K562 (cell line): ENCODE data around the gene P2RY14. TPM values are rescaled to one million over a fixed set of nuclear protein-coding genes. Genes with fewer than 3 reads are reported as not detected.

Source experiments
- ATAC-seq: fragments of 200-7000 bp; cut with Tn5 transposase; 3 replicates; pipeline ENCODE4 v1.9.1; 2020; ENCODE audit warnings: moderate library complexity
- BruUV-seq: library from RNA; stranded (reverse); fragments of 400-500 nt; replicated peaks from 2 replicates; lab custom pipeline; 2021; lab: Mats Ljungman, UMichigan
- CTCF ChIA-PET: fragments of 300-600 bp; formaldehyde crosslinking; extraction: SDS; loops from one replicate; lab custom pipeline; 2021; ENCODE audit warnings: low intra/inter-chr PET ratio; lab: Yijun Ruan, JAX
- POLR2A ChIA-PET: fragments of 300-600, 350-650 bp; sonication (Branson Sonifier 250); formaldehyde crosslinking; extraction: SDS; loops from one replicate; lab custom pipeline; 2021; ENCODE audit warnings: antibody characterized with exemption, inconsistent platforms; lab: Yijun Ruan, JAX
- DNase-seq, 4 experiments: peaks; one replicate each; pipeline versions ENCODE4 v3.0.0 to v3.0.0-alpha.2; 2011 to 2018; ENCODE audit warnings: low spot score in 3 of 4, mixed read lengths in 3 of 4; ENCODE audit errors: extremely low read depth in 1 of 4
- FAIRE-seq: peaks from 2 replicates; lab custom pipeline; 2011; peaks lifted over from hg19 to GRCh38; lab: Jason Lieb, UNC
- H2AFZ ChIP-seq: 2 replicates; pipeline ENCODE4 v1.6.0; 2011; ENCODE audit warnings: low read depth, low read length, control low read depth, inconsistent platforms
- H3K27ac ChIP-seq: fragments of 200-600 bp; 3 replicates; pipeline ENCODE4 v1.8.0; 2011; ENCODE audit warnings: low read depth, mild to moderate bottlenecking, control low read depth, inconsistent platforms, low read length, moderate library complexity, mixed read lengths; ENCODE audit errors: extremely low read depth
- H3K27me3 ChIP-seq, 2 experiments: fragments of 300-600 bp in 1 of 2; 2 replicates in 1 of 2; 3 replicates in 1 of 2; pipeline versions ENCODE4 v1.6.0 to v1.8.0; 2011; ENCODE audit warnings: inconsistent platforms in 2 of 2, low read length in 2 of 2, mild to moderate bottlenecking in 1 of 2, mixed read lengths in 1 of 2, moderate library complexity in 1 of 2; ENCODE audit not compliant: control insufficient read depth in 2 of 2, insufficient read depth in 2 of 2
- H3K36me3 ChIP-seq: fragments of 300-600 bp; 3 replicates; pipeline ENCODE4 v1.8.0; 2011; ENCODE audit warnings: mild to moderate bottlenecking, low read length, inconsistent platforms; ENCODE audit not compliant: control insufficient read depth, insufficient read depth
- H3K4me1 ChIP-seq, 2 experiments: fragments of 200-600 bp in 1 of 2; replicated peaks in 1 of 2; 2 replicates in 1 of 2; 3 replicates in 1 of 2; pipeline versions ENCODE4 v1.5.1 to v1.8.0; 2011; ENCODE audit warnings: inconsistent platforms in 2 of 2, low read length in 2 of 2, mild to moderate bottlenecking in 1 of 2, mixed read lengths in 1 of 2, moderate library complexity in 1 of 2; ENCODE audit not compliant: control insufficient read depth in 2 of 2, insufficient read depth in 2 of 2
- H3K4me2 ChIP-seq: 2 replicates; pipeline ENCODE4 v1.6.1; 2011; ENCODE audit warnings: low read length, control low read depth, inconsistent platforms, mixed read lengths; ENCODE audit not compliant: insufficient read depth
- H3K4me3 ChIP-seq: fragments of 200-600 bp; sonication (generic), shearing (Covaris generic); 2 replicates; pipeline ENCODE4 v1.5.1; 2016; ENCODE audit warnings: control low read depth, inconsistent platforms
- H3K79me2 ChIP-seq: fragments of 200-600 bp; 3 replicates; pipeline ENCODE4 v1.8.0; 2011; ENCODE audit warnings: low read length, inconsistent platforms; ENCODE audit not compliant: control insufficient read depth, insufficient read depth
- H3K9ac ChIP-seq, 2 experiments: 2 replicates each; pipeline versions ENCODE4 v1.6.0 to v1.6.1; 2011; ENCODE audit warnings: low read depth in 2 of 2, low read length in 2 of 2, control low read depth in 1 of 2, inconsistent platforms in 1 of 2, mild to moderate bottlenecking in 1 of 2, mixed read lengths in 1 of 2; ENCODE audit not compliant: insufficient read depth in 1 of 2
- H3K9me1 ChIP-seq: one replicate; pipeline ENCODE4 v1.6.0; 2011; ENCODE audit warnings: inconsistent platforms, mild to moderate bottlenecking, low read length, moderate library complexity; ENCODE audit not compliant: control insufficient read depth, insufficient read depth
- H3K9me3 ChIP-seq: replicated peaks from 2 replicates; pipeline ENCODE4 v1.5.1; 2011; ENCODE audit warnings: low read depth, low read length, inconsistent platforms; ENCODE audit not compliant: control insufficient read depth, insufficient read depth
- H4K20me1 ChIP-seq: replicated peaks from 2 replicates; pipeline ENCODE4 v1.6.1; 2011; ENCODE audit warnings: low read length, inconsistent platforms, mixed read lengths; ENCODE audit not compliant: control insufficient read depth, insufficient read depth
- CREB3L1 ChIP-seq: fragments of 450-650 bp; IDR thresholded peaks from 2 replicates; pipeline ENCODE4 v1.6.1; 2014; ENCODE audit warnings: low read depth, mild to moderate bottlenecking, moderate library complexity, borderline replicate concordance
- ETV6 ChIP-seq, 3 experiments: fragments of 150-350 bp in 1 of 3; sonication (generic) in 1 of 3; formaldehyde crosslinking in 1 of 3; IDR thresholded peaks; 2 replicates each; pipeline versions ENCODE4 v1.6.1 to v1.8.0; 2014 to 2022; ENCODE audit warnings: borderline replicate concordance in 2 of 3, low read depth in 2 of 3, antibody characterized with exemption in 1 of 3, low read length in 1 of 3, mild to moderate bottlenecking in 1 of 3, missing genetic modification reagents in 1 of 3
- GABPA ChIP-seq: fragments of 200-800 bp; sonication (Bioruptor generic); conservative IDR thresholded peaks from 2 replicates; pipeline ENCODE4 v1.6.1; 2016; ENCODE audit warnings: low read depth, missing genetic modification characterization, missing compliant biosample characterization
- MED1 ChIP-seq: sonication (generic); formaldehyde crosslinking; IDR thresholded peaks from 2 replicates; pipeline ENCODE4 v1.8.1; 2023; ENCODE audit warnings: missing genetic modification reagents, borderline replicate concordance
- MLLT1 ChIP-seq, 2 experiments: fragments of 450-650 bp; IDR thresholded peaks; 2 replicates each; pipeline ENCODE4 v1.6.1; 2016
- MTA1 ChIP-seq: fragments of 450-650 bp; IDR thresholded peaks from 2 replicates; pipeline ENCODE4 v1.6.1; 2017; ENCODE audit warnings: borderline replicate concordance
- RBM22 ChIP-seq: fragments of 200-400 bp; formaldehyde crosslinking; IDR thresholded peaks from 2 replicates; pipeline ENCODE4 v1.6.1; 2018; ENCODE audit warnings: low read length, low read depth; ENCODE audit not compliant: poor library complexity, severe bottlenecking
- RNF219 ChIP-seq: fragments of 250-450 bp; sonication (Bioruptor Pico); IDR thresholded peaks from 2 replicates; pipeline ENCODE4 v1.5.0; 2022; ENCODE audit warnings: mild to moderate bottlenecking
- THRB ChIP-seq: fragments of 450-650 bp; formaldehyde crosslinking; conservative IDR thresholded peaks from 2 replicates; pipeline ENCODE4 v1.4.0; 2022; ENCODE audit warnings: mild to moderate bottlenecking, missing genetic modification characterization
- U2AF1 ChIP-seq: fragments of 200-400 bp; formaldehyde crosslinking; optimal IDR thresholded peaks from 2 replicates; pipeline ENCODE3; 2017; ENCODE audit warnings: mild to moderate bottlenecking, low read depth, low read length, moderate library complexity
- ZNF134 ChIP-seq: fragments of 250-450 bp; sonication (Bioruptor Pico); conservative IDR thresholded peaks from 2 replicates; pipeline ENCODE4 v1.4.0; 2020
- ZNF780A ChIP-seq: fragments of 250-450 bp; sonication (Bioruptor Pico); IDR thresholded peaks from 2 replicates; pipeline ENCODE4 v1.5.0; 2021; ENCODE audit warnings: mild to moderate bottlenecking
- WGBS: fragments of 100-300 bp; shearing (Covaris generic); methylation state at CpG from one replicate; pipeline ENCODE4 v1.1.6; 2016; ENCODE audit warnings: low coverage, mixed read lengths; ENCODE audit not compliant: insufficient coverage; ENCODE audit errors: missing lambda C conversion rate; 5-methylcytosine and 5-hydroxymethylcytosine counted together
- in situ Hi-C: fragments of 300-500 bp; cut with MboI; formaldehyde crosslinking; loops from 4 replicates; pipeline ENCODE4 v1.15.0; 2018; ENCODE audit warnings: inconsistent platforms, mixed read lengths
- intact Hi-C: fragments of 100-400 bp; cut with micrococcal nuclease; formaldehyde crosslinking; loops from 2 replicates; pipeline ENCODE4 v1.14.2; 2022
- polyA plus RNA-seq, 8 experiments: library from polyadenylated mRNA; depleted of rRNA in 4 of 8; stranded (reverse) in 5 of 8; unstranded in 3 of 8; fragments of >200 nt; fragmentation: Nextera tagmentation in 2 of 8; fragmentation: Illumina TruSeq in 1 of 8; extraction: Ambion mirVana in 2 of 8; extraction: Trizol in 1 of 8; gene quantifications; 2 replicates each; pipeline versions ENCODE4 v1.2.1 to v1.2.3, GENCODE V29; 2011 to 2014; ENCODE audit warnings: inconsistent platforms in 1 of 8, missing spikeins in 1 of 8
- total RNA-seq, 7 experiments: library from RNA; depleted of rRNA in 6 of 7; stranded (reverse); fragments of >200 nt in 6 of 7; fragmentation: Illumina TruSeq in 2 of 7; extraction: Trizol in 2 of 7; gene quantifications; 2 replicates each; pipeline versions ENCODE4 v1.2.1 to v1.2.3, GENCODE V29; 2011 to 2021; ENCODE audit warnings: low replicate concordance in 1 of 7

The P2RY14 gene
- total and polyA plus RNA-seq, 9 of the 15 experiments (the other 6 are each of a cell fraction or from before 2014, with no cell fraction given) = not detected

- ATAC-seq = no peak
- BruUV-seq = no TSS peak
- DNase-seq = no peak
- intact Hi-C loops (no loop called here), in situ Hi-C loops (no loop called here)
- H3K27me3 ChIP-seq = peaks cover 4 to 10% of the 10 kb centered on the region in 2 experiments; a peak in 3 of 5 replicates
- no peak for FAIRE-seq
- no peaks in the 10 kb centered on the region for H3K9me3 ChIP-seq
- TF ChIP-seq RNF219 (CRISPR knock-in tag) = no peak
- TF ChIP-seq MTA1 = no peak
- TF ChIP-seq RBM22 = no peak
- no peak for TF ChIP-seq U2AF1
- TF ChIP-seq THRB = no peak
- no peak for TF ChIP-seq GABPA (tag)
- no peak for TF ChIP-seq MED1 (CRISPR knock-in tag)
- TF ChIP-seq CREB3L1 = no peak
- TF ChIP-seq ETV6 (IDR thresholded peaks at IDR 0.05; ENCODE audit: borderline replicate concordance in 1 of 2, low read depth in 2 of 2, low read length in 1 of 2) = no peak
- TF ChIP-seq ETV6 (CRISPR knock-in tag; IDR thresholded peaks at IDR 0.05; ENCODE audit: borderline replicate concordance) = no peak
- TF ChIP-seq ZNF780A (CRISPR knock-in tag) = no peak
- no peak for TF ChIP-seq MLLT1 (IDR thresholded peaks at IDR 0.05)
- no peak for TF ChIP-seq ZNF134
- H3K36me3 ChIP-seq = no peaks in the 10 kb centered on the region
- H3K4me1 ChIP-seq = no peaks in the 10 kb centered on the region
- H3K4me2 ChIP-seq = no peak overlapping the region
- WGBS = 17% methylated on average over 1 of the region's 1 CpG
- no peak overlapping the region for H3K27ac ChIP-seq
- no peak overlapping the region for H2AFZ ChIP-seq
- no peak overlapping the region for H3K9ac ChIP-seq
- POLR2A ChIA-PET = interaction anchor here (0.6 kb wide), 1 partner anchor 418 kb away, joined by 4 read pairs; no protein-coding TSS in a partner anchor
- H3K79me2 ChIP-seq = no peaks in the 10 kb centered on the region
- CTCF ChIA-PET = no interaction called here
- H4K20me1 ChIP-seq = no peaks in the 10 kb centered on the region
- peaks cover 3% of the 10 kb centered on the region for H3K9me1 ChIP-seq
- no peak overlapping the region for H3K4me3 ChIP-seq
These were observed 29.5 kb upstream of the P2RY14 start for GRCh38 chr3:151307583-151308488.
